GM23248 (cell line): ENCODE data around the gene TPRN. TPM values are rescaled to one million over a fixed set of nuclear protein-coding genes. Genes with fewer than 3 reads are reported as not detected.
A peak's percentile ranks its signal among the peaks of the same experiment; 100 is the strongest.

Experiments used
- DNase-seq: peaks from one replicate; pipeline ENCODE4 v3.0.0-alpha.2; 2015
- H2AFZ ChIP-seq: fragments of 200-600 bp; sonication (generic); 2 replicates; pipeline ENCODE4 v1.6.1; 2016; ENCODE audit warnings: antibody characterized with exemption
- H3F3A ChIP-seq: fragments of 200-600 bp; sonication (generic); 2 replicates; pipeline ENCODE4 v1.6.1; 2016; ENCODE audit warnings: mild to moderate bottlenecking, antibody characterized with exemption, mixed run types; ENCODE audit not compliant: insufficient read depth
- H3K27ac ChIP-seq: fragments of 200-600 bp; sonication (generic); 2 replicates; pipeline ENCODE4 v1.5.1; 2016; ENCODE audit warnings: mild to moderate bottlenecking
- H3K27me3 ChIP-seq: fragments of 200-600 bp; sonication (generic); replicated peaks from 2 replicates; pipeline ENCODE4 v1.6.1; 2016; ENCODE audit warnings: mild to moderate bottlenecking; ENCODE audit not compliant: insufficient read depth
- H3K36me3 ChIP-seq: fragments of 200-600 bp; sonication (generic); 2 replicates; pipeline ENCODE4 v1.6.1; 2016; ENCODE audit warnings: low read depth, mild to moderate bottlenecking
- H3K4me1 ChIP-seq: fragments of 200-600 bp; sonication (generic); 2 replicates; pipeline ENCODE4 v1.6.1; 2016; ENCODE audit warnings: mild to moderate bottlenecking; ENCODE audit not compliant: insufficient read depth
- H3K4me2 ChIP-seq: fragments of 200-600 bp; sonication (generic); one replicate; pipeline ENCODE4 v1.6.1; 2016; ENCODE audit warnings: mild to moderate bottlenecking; ENCODE audit not compliant: unreplicated experiment
- H3K4me3 ChIP-seq: fragments of 200-600 bp; sonication (generic); 2 replicates; pipeline ENCODE4 v1.5.1; 2016; ENCODE audit warnings: mild to moderate bottlenecking
- H3K79me2 ChIP-seq: fragments of 200-600 bp; sonication (generic); 2 replicates; pipeline ENCODE4 v1.6.1; 2016; ENCODE audit warnings: mild to moderate bottlenecking; ENCODE audit not compliant: insufficient read depth
- H3K9ac ChIP-seq: fragments of 200-600 bp; sonication (generic); 2 replicates; pipeline ENCODE4 v1.6.1; 2016; ENCODE audit warnings: mild to moderate bottlenecking
- H3K9me2 ChIP-seq: fragments of 200-600 bp; sonication (generic); 2 replicates; pipeline ENCODE4 v1.6.1; 2016; ENCODE audit warnings: mixed run types, mild to moderate bottlenecking, moderate library complexity; ENCODE audit not compliant: insufficient read depth
- H3K9me3 ChIP-seq: fragments of 200-600 bp; sonication (generic); one replicate; pipeline ENCODE4 v1.6.1; 2017; ENCODE audit warnings: low read depth
- H4K20me1 ChIP-seq: fragments of 200-600 bp; sonication (generic); 2 replicates; pipeline ENCODE4 v1.6.0; 2016; ENCODE audit not compliant: insufficient read depth
- EZH2 ChIP-seq: fragments of 200-600 bp; sonication (generic); IDR thresholded peaks from 2 replicates; pipeline ENCODE4 v1.6.1; 2018; ENCODE audit warnings: antibody characterized with exemption, mild to moderate bottlenecking; ENCODE audit not compliant: insufficient read depth, poor library complexity, severe bottlenecking
- EZH2phosphoT487 ChIP-seq: fragments of 200-600 bp; sonication (generic); IDR thresholded peaks from 2 replicates; pipeline ENCODE4 v1.6.1; 2018; ENCODE audit warnings: antibody characterized with exemption, moderate library complexity, mild to moderate bottlenecking, low read depth; ENCODE audit not compliant: insufficient read depth
- WGBS, 2 experiments: methylation state at CpG; one replicate each; pipeline ENCODE4 v1.1.6; 2015 to 2017; ENCODE audit warnings: low lambda C conversion rate in 2 of 2, low coverage in 1 of 2; ENCODE audit errors: missing lambda C conversion rate in 2 of 2; 5-methylcytosine and 5-hydroxymethylcytosine counted together
- in situ Hi-C: fragments of 300-500 bp; cut with MboI; formaldehyde crosslinking; loops from 2 replicates; pipeline ENCODE4 v1.15.0; 2020
- polyA plus RNA-seq: library from polyadenylated mRNA; unstranded; fragments of >200 nt; fragmentation: Nextera tagmentation; extraction: Ambion mirVana; gene quantifications from 2 replicates; pipeline ENCODE4 v1.2.1, GENCODE V29; 2016
- total RNA-seq: library from RNA; depleted of rRNA; stranded (reverse); fragments of >200 nt; shearing (Covaris generic); gene quantifications from 2 replicates; pipeline ENCODE4 v1.2.3, GENCODE V29; 2014

TPRN gene
- total and polyA plus RNA-seq, 2 experiments from 2014 or later: 1.7 to 7.8 TPM

DNA sequence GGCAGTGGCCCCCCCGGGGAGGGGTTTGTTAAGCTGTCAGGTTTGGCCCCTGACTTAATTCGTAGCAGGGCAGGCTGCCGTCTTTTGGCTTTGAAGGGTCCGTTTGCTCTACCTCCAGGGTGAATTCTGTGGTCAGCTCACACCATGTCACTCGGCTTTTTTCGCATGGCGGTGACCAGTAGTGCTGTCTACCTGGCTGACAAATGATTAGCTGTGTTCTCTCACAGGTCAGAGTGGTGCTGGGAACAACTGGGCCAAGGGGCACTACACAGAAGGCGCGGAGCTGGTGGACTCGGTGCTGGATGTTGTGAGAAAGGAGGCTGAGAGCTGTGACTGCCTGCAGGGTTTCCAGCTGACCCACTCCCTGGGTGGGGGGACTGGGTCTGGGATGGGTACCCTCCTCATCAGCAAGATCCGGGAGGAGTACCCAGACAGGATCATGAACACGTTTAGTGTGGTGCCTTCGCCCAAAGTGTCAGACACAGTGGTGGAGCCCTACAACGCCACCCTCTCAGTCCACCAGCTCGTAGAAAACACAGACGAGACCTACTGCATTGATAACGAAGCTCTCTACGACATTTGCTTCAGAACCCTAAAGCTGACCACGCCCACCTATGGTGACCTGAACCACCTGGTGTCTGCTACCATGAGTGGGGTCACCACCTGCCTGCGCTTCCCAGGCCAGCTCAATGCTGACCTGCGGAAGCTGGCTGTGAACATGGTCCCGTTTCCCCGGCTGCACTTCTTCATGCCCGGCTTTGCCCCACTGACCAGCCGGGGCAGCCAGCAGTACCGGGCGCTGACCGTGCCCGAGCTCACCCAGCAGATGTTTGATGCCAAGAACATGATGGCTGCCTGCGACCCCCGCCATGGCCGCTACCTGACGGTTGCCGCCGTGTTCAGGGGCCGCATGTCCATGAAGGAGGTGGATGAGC, 42.0 kb upstream of the TPRN start:
- peak overlapping the region; percentile 89 for H3K9ac ChIP-seq
- peaks cover 22% of the 10 kb centered on the region for H3F3A ChIP-seq
- H2AFZ ChIP-seq: no peak overlapping the region
- in situ Hi-C loops: no loop called here
- 82 to 83% methylated on average over 35 to 36 of the region's 36 CpGs for WGBS, 2 experiments
- TF ChIP-seq EZH2: no peak
- TF ChIP-seq EZH2phosphoT487: no peak
- no peaks in the 10 kb centered on the region for H3K9me3 ChIP-seq
- peak; percentile 25 for DNase-seq
- H3K27ac ChIP-seq: peak overlapping the region; percentile 82; the same call in 1 of the 2 replicates
- H3K4me3 ChIP-seq: peak overlapping the region; percentile 84
- H3K9me2 ChIP-seq: no peaks in the 10 kb centered on the region
- peaks cover 19% of the 10 kb centered on the region; the same call in 1 of the 2 replicates for H4K20me1 ChIP-seq
- H3K4me2 ChIP-seq: peak overlapping the region; percentile 90
- H3K27me3 ChIP-seq: no peaks in the 10 kb centered on the region
- peaks cover 18% of the 10 kb centered on the region for H3K36me3 ChIP-seq
- peaks cover 51% of the 10 kb centered on the region for H3K79me2 ChIP-seq
- H3K4me1 ChIP-seq: peaks cover 13% of the 10 kb centered on the region; the same call in 1 of the 2 replicates

- peak overlapping the region; percentile 84 for H3K4me3 ChIP-seq
- in situ Hi-C loops: no loop called here
- DNase-seq: peak; percentile 89
Observed at GRCh38 chr9:137241490-137242268, 41.1 kb upstream of the TPRN start.

GRCh38 chr9:137240841-137241489, 40.4 kb upstream of the TPRN start, which contains the start of gene TUBB4B:
Gene TUBB4B, plus strand, starts transcription at chr9:137241287. Its CDS starts 74 bp downstream, at chr9:137241361.
- Histone ChIP-seq H3K9me3 (no peaks in the 10 kb centered on the region), H3K36me3 (peaks cover 18% of the 10 kb centered on the region), H3K9me2 (no peaks in the 10 kb centered on the region), H2AFZ (peak within 1 kb of the TSS; percentile 55), H3K9ac (peak within 1 kb of the TSS; percentile 95), H4K20me1 (peaks cover 19% of the 10 kb centered on the region; the same call in 1 of the 2 replicates), H3F3A (peaks cover 22% of the 10 kb centered on the region), H3K79me2 (peaks cover 54% of the 10 kb centered on the region), H3K4me2 (peak within 1 kb of the TSS; percentile 95), H3K4me1 (peaks cover 13% of the 10 kb centered on the region; the same call in 1 of the 2 replicates), H3K27me3 (no peaks in the 10 kb centered on the region), H3K4me3 (peak within 1 kb of the TSS; percentile 84), H3K27ac (peak within 1 kb of the TSS; percentile 95)
- TF ChIP-seq EZH2 (no peak), EZH2phosphoT487 (no peak)
- 1% methylated on average over 41 to 67 of the region's 67 CpGs for WGBS, 2 experiments
- DNase-seq: peak; percentile 100
- in situ Hi-C loops: no loop called here

More at GRCh38 chr9:137241490-137242268, 41.1 kb upstream of the TPRN start:
- Histone ChIP-seq H3K27ac (peak overlapping the region; percentile 82), H3K9me3 (no peaks in the 10 kb centered on the region), H4K20me1 (peaks cover 19% of the 10 kb centered on the region; the same call in 1 of the 2 replicates), H3K4me1 (peaks cover 13% of the 10 kb centered on the region; the same call in 1 of the 2 replicates), H3K36me3 (peaks cover 18% of the 10 kb centered on the region), H3K9ac (peak overlapping the region; percentile 89), H3F3A (peaks cover 22% of the 10 kb centered on the region), H3K79me2 (peaks cover 54% of the 10 kb centered on the region), H3K4me2 (peak overlapping the region; percentile 90), H3K9me2 (no peaks in the 10 kb centered on the region), H2AFZ (no peak overlapping the region), H3K27me3 (no peaks in the 10 kb centered on the region)
- WGBS, 2 experiments: 1 to 2% methylated on average over 29 to 60 of the region's 83 CpGs
- TF ChIP-seq EZH2 (no peak), EZH2phosphoT487 (no peak)
